OCI-LY3 (cell line): ENCODE measurements around the gene NDUFAF8.

Experiments used
- H2AFZ ChIP-seq: fragments of 200-600, 300-600 bp; shearing (Covaris generic); 2 replicates; pipeline ENCODE4 v1.6.0; 2014; ENCODE audit warnings: antibody characterized with exemption, low read depth, low read length
- H3K27ac ChIP-seq: fragments of 200-600, 300-600 bp; sonication (generic); 2 replicates; pipeline ENCODE4 v1.5.1; 2014; ENCODE audit warnings: mild to moderate bottlenecking, low read length, moderate library complexity, mixed read lengths
- H3K27me3 ChIP-seq: fragments of 200-600, 300-600 bp; sonication (generic); 2 replicates; pipeline ENCODE4 v1.6.1; 2014; ENCODE audit warnings: low read depth, low read length, mixed read lengths
- H3K36me3 ChIP-seq: fragments of 200-600, 300-600 bp; sonication (generic); replicated peaks from 2 replicates; pipeline ENCODE3; 2014; ENCODE audit warnings: low read depth, low read length, mixed read lengths
- H3K4me1 ChIP-seq: fragments of 300-600, 200-600 bp; sonication (generic); 2 replicates; pipeline ENCODE4 v1.6.1; 2014; ENCODE audit warnings: low read length, mixed read lengths
- H3K4me2 ChIP-seq: fragments of 200-600, 300-600 bp; sonication (generic); 2 replicates; pipeline ENCODE4 v1.6.1; 2014; ENCODE audit warnings: low read length, mixed read lengths
- H3K4me3 ChIP-seq: fragments of 300-600, 200-600 bp; sonication (generic); 2 replicates; pipeline ENCODE4 v1.5.1; 2014; ENCODE audit warnings: antibody characterized with exemption, mild to moderate bottlenecking, low read length, moderate library complexity
- H3K79me2 ChIP-seq: fragments of 300-600, 200-600 bp; shearing (Covaris generic); 2 replicates; pipeline ENCODE4 v1.6.1; 2014; ENCODE audit warnings: mild to moderate bottlenecking, low read length, mixed read lengths
- H3K9ac ChIP-seq: fragments of 300-600, 200-600 bp; shearing (Covaris generic); 2 replicates; pipeline ENCODE4 v1.6.0; 2014; ENCODE audit warnings: mild to moderate bottlenecking, low read length, moderate library complexity
- H3K9me3 ChIP-seq: fragments of 200-600, 300-600 bp; shearing (Covaris generic); 2 replicates; pipeline ENCODE4 v1.6.1; 2014; ENCODE audit warnings: low read length, mixed read lengths; ENCODE audit not compliant: insufficient read depth
- H4K20me1 ChIP-seq: fragments of 200-600, 300-600 bp; sonication (generic); 2 replicates; pipeline ENCODE4 v1.6.1; 2016; ENCODE audit warnings: low read length, mixed read lengths; ENCODE audit not compliant: insufficient read depth
- EZH2phosphoT487 ChIP-seq: fragments of 200-600 bp; shearing (Covaris generic); IDR thresholded peaks from 2 replicates; pipeline ENCODE4 v1.6.1; 2018; ENCODE audit warnings: antibody characterized with exemption, mixed run types, low read depth
- TF ChIP-seq, protein P1 (sequence below): fragments of 200-600, 300-600 bp; sonication (generic); IDR thresholded peaks from 2 replicates; pipeline ENCODE4 v1.5.1; 2014; ENCODE audit warnings: antibody characterized with exemption, low read length, low read depth

The NDUFAF8 gene

DNA sequence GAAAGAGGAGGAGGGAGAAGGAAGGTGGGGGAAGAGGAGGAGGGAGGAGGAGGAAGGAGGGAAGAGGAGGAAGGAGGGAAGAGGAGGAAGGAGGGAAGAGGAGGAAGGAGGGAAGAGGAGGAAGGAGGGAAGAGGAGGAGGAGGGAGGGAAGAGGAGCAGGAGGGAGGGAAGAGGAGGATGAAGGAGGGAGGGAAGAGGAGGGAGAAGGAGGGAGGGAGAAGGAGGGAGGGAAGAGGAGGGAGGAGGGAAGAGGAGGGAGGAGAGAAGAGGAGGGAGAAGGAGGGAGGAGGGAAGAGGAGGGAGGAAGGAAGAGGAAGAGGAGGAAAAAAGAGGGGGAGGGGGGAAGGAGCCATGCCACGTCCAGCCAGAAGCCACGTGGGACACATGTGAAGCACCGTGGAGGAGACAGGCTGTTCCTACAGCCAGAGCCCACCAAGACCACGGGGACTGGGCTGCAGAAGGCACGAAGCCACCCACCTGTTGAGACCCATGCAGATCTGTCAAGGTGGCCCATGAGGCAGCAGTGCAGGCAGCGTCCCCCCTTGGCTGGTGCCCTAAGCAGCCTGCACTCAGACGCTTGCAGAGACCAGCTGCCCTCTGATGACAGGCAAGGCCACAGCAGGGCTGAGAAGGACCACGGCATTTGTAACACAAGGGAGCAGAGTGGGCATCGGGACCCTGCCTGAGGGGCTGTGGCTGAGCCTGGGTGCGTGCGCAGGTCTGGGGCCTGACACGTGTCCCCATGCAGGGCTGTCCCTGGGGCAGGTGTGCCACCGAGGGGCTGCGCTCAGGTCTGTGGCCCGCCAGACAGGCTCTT lies 10.3 kb downstream of the NDUFAF8 start:
- H2AFZ ChIP-seq: no peak overlapping the region
- no peak overlapping the region for H3K27ac ChIP-seq
- peaks cover 30% of the 10 kb centered on the region for H4K20me1 ChIP-seq
- no peaks in the 10 kb centered on the region for H3K27me3 ChIP-seq
- H3K9me3 ChIP-seq: no peaks in the 10 kb centered on the region
- no peaks in the 10 kb centered on the region for H3K79me2 ChIP-seq
- no peak overlapping the region for H3K4me2 ChIP-seq
- H3K4me3 ChIP-seq: no peak overlapping the region
- peaks cover 21% of the 10 kb centered on the region for H3K4me1 ChIP-seq
- TF ChIP-seq EZH2phosphoT487: no peak
- TF ChIP-seq, protein P1, sequence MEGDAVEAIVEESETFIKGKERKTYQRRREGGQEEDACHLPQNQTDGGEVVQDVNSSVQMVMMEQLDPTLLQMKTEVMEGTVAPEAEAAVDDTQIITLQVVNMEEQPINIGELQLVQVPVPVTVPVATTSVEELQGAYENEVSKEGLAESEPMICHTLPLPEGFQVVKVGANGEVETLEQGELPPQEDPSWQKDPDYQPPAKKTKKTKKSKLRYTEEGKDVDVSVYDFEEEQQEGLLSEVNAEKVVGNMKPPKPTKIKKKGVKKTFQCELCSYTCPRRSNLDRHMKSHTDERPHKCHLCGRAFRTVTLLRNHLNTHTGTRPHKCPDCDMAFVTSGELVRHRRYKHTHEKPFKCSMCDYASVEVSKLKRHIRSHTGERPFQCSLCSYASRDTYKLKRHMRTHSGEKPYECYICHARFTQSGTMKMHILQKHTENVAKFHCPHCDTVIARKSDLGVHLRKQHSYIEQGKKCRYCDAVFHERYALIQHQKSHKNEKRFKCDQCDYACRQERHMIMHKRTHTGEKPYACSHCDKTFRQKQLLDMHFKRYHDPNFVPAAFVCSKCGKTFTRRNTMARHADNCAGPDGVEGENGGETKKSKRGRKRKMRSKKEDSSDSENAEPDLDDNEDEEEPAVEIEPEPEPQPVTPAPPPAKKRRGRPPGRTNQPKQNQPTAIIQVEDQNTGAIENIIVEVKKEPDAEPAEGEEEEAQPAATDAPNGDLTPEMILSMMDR: no peak
- H3K9ac ChIP-seq: no peak overlapping the region
- peaks cover 26% of the 10 kb centered on the region for H3K36me3 ChIP-seq

GRCh38 chr17:81250286-81251093 lies 11.4 kb downstream of the NDUFAF8 start:
- Histone ChIP-seq H3K27ac (no peak overlapping the region), H4K20me1 (peaks cover 27% of the 10 kb centered on the region), H3K4me2 (no peak overlapping the region), H2AFZ (no peak overlapping the region), H3K27me3 (no peaks in the 10 kb centered on the region), H3K79me2 (no peaks in the 10 kb centered on the region), H3K4me3 (no peak overlapping the region), H3K36me3 (peaks cover 23% of the 10 kb centered on the region), H3K4me1 (peaks cover 12% of the 10 kb centered on the region), H3K9ac (no peak overlapping the region), H3K9me3 (no peaks in the 10 kb centered on the region)
- TF ChIP-seq, protein P1: no peak
- TF ChIP-seq EZH2phosphoT487: no peak

DNA sequence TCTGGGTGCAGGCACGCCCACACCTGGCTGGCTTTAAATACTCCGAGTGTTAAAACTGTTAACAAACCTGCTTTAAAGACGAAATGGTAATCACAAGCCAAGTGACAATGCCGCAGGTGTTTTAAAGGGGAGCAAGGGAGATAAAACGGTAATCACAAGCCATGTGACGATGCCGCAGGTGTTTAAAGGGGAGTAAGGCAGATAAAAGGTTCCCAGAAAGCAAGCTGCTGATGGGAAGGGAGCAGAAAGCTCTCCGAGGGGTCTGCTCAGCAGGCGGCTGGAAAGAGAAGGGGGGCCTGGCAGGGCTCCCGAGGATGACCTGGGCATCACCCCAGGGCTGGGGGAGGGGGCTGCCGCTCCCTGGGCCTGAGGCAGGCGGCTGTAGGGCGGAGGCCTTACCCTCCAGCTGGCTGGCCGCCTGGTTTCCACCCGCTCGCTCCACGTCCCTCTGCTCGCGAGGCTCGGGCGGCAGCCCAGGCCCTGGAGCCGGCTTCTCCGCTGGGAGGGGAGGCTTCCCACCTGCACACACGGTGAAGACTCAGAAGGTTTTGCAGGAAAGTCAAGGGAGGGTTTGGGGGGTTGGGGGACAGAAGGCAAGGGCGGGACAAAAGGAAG lies 12.1 kb downstream of the NDUFAF8 start:
- Histone ChIP-seq H2AFZ (no peak overlapping the region), H3K4me3 (no peak overlapping the region; the same call in 1 of the 2 replicates), H3K9me3 (no peaks in the 10 kb centered on the region), H3K36me3 (peaks cover 23% of the 10 kb centered on the region), H3K4me1 (peaks cover 12% of the 10 kb centered on the region), H3K4me2 (peak overlapping the region; percentile 36; the same call in 1 of the 2 replicates), H3K79me2 (no peaks in the 10 kb centered on the region), H4K20me1 (peaks cover 27% of the 10 kb centered on the region), H3K9ac (no peak overlapping the region), H3K27ac (peak overlapping the region; percentile 14; the same call in 1 of the 2 replicates), H3K27me3 (no peaks in the 10 kb centered on the region)
- no peak for TF ChIP-seq EZH2phosphoT487
- TF ChIP-seq, protein P1: no peak
